Iris pigment epithelial cell (primary cell): Measurements from ENCODE around the gene AZU1.

Source experiments
- DNase-seq: peaks from one replicate; pipeline ENCODE4 v3.0.0-alpha.2; 2011; ENCODE audit warnings: low read depth

The AZU1 gene

DNA sequence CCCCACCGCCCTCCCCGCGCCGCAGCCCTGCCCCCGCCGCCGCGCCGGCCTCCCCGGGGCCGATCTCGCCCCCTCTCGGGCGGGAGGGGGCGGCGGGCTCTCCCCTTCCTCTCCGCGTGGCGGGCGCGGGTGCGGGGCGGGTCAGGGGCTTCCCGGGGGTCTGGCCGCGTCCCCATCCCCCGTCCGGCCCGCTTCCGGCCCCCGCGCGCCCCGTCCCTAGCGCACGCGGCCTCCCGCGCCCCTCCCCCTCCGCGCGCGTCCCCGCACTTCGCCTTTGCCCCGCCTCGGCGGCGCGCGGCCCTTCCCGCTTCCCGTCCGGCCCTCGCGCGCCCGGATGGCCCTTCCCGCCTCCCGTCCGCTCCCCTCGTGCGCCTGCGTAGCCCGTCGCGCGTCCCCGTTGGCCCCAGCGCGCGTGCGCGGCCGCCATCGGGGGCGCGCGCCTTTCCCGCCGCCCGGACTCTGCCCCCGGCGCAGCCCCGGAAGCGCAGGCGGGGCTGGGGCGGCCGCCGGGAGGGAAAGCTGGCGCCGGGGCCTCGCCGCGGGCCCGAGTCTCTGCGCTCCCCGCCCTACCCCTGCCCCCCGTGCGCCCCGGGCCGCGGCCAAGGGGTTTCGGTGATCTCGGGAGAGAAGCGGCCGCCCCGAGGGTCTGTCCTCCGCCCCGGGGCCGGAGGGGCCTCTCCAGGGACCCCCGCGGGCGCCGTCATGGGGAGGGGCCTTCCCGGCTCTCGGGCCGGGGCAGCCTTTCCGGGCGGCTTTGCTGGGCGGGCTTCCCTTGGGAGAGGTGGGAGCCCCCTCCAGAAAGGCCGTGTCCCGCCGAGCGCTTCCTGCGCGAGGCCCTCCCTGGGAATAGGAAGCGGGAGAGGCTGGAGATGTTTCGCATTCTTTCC is 29.9 kb upstream of the AZU1 start:
- peak; percentile 90 for DNase-seq

DNA sequence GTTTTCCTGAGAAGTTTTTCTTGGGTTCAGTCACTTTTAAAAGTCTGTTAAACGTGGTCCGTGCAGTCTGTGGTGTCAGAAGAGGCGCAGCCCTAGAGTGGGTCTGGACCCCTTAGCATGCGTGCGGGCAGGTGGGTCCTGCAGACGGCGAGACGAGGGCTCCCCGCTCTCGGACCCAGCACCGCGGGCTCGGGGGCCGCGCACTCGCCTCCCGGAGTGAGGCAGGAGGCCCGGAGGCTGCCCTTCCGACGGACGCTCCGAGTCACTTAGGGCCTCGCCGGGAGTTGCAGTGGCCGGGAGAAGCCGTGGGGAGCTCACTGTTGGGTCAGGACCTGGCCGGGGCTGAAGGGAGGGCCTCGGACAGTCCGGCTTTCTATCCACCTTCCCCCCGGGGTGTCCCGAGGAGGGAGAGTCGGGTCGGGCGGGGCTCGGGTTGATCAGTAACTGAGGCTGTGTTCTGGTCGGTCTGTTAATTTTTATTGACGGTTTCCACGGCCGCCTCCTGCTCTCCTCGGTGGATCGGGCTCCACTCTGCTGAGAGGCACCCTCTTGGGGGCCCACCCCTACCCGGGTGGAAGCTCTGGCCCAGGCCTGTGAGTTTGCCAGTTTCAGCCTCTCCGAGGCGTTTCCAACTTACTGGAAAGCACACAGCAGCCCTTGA is 29.1 kb upstream of the AZU1 start:
- peak; percentile 29 for DNase-seq

DNA sequence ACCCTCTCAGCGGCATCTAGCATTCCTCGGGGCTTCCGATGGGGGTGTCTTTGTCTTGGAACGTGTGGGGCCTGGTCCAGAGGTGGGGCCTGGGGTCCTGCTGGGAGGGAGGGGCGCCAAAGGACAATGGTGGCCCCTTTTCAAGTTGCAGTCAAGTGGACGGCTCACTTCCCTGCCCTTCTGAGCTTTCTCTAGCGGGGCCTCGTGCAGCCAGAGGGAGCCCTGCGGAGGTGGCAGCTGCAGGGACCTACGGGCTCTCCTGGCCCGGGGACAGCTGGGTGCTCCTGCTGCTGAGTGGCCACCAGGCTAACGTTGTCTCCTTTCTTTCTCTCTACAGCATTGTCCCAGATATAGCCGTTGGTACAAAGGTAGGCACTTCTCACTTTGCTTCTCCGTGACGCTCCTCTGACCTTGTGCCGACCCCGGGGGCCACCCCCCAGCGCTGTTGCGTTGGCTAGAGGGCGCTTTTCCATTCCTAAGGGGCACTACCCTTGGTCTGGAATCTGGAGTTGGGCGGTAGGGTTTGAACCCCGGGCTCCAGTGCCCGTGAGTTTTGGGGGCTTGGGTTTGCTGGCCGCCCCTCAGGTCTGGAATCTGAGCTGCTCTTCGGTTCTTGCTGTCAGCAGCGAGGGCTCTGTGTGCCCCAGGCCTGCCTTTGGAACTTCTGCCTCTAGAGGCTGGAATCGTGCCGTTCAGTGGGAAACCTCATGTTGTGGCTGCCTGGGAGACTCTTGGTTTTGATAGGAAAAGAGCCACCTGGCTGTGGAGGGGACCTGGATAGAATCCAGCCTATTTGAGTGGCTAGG is 28.4 kb upstream of the AZU1 start:
- peak; percentile 53 for DNase-seq

DNA sequence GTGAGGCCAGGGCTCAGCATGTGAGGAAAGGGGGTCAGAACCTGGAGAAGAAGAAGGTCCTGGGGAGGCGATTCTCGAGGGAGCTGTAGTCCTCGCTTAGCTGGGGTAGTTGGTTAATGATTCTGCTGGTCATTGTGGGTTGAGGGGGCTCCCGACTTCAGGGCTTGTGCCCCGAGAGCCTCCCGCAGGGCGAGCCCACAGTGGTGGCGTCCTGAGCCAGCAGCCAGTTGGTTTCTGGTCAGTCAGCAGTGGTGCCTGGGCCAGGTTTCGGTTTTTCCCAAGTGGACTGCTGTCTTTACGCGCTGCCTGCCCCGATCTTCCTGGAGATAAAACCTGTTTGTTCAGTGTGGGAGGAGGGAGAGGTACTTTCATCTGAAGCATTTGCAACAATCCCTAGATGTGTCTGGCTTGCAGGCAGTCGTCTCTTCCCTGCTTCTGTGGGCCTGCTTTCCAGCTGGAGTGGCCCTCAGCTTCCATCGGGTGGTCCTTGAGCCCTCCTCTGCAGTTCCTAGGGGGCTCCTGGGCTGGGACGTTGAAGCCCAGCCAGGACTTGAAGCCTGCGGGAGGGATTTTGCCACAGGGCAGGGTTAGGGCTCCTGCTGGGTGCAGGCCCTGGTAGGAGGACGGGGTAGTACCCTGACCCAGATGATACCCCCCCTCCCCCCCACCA is 27.1 kb upstream of the AZU1 start:
- DNase-seq, result peak; percentile 67

DNA sequence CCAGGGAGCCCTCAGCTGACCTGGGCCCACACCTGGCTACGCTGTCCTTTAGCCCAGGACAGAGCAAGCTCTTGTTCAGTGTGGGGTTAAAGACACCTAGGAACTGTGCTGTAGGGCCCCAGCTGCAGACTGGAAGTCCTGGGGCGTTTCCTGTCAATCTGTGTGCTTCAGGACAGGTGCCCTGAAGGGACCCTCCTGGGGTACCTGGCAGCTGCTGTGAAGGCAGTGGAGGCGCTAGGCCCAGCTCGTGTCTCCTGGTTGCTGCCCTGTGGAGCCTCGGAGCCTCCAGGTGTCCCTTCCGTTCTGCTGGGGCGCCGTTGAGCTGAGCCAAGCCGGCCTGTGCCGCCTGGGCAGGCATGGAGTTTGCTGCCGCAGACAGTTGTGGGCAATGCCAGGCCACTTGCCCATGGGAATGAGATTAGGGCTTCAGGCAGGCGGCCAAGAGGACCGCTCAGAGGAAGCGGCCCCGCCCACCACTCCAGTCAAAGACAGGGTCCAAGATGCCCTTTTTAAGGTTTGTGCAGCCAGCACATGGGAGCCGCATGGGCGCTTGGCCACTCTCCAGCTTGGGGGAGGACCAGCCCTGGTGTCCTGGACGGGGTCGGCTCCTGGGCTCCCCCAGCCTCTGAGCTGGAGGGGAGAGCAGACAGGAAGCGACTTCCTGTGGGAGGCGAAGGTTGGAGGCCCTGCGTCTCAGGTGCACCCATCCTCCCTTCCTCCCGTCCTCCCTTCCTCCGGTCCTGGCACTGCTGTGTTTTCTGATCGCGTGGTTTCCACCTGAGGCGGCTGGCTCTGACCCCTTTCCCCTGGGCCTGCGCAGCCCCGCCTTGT is 26.4 kb upstream of the AZU1 start:
- no peak for DNase-seq

GRCh38 chr19:801861-802497 is 25.7 kb upstream of the AZU1 start:
- DNase-seq, result peak; percentile 77

- DNase-seq, result peak; percentile 74
Measured at GRCh38 chr19:802498-803098, 25.0 kb upstream of the AZU1 start.

DNA sequence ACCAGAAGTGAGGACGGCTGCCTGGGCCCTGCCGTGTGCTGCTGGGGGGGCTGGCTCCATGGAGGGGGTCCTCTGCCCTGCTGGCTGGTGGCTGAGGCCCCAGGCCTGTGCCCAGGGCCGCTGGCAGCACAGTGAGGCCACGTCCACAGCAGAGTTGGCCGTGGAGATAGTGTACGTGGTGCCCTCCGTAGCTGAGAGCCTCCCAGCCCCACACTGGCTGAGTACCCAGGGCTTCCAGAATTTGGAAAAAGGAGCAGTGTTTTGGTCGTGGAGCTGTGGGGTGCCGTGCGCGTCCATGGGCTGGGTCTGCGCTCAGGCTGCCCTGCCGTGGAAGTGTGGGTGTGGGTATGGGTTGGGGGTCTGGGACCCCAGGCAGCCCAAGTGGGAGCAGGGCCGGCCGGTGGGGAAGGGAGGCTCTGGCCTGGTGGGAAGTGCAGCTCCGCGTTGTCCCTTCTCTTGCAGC is 24.5 kb upstream of the AZU1 start:
- DNase-seq, result no peak

GRCh38 chr19:803686-804418 is 23.8 kb upstream of the AZU1 start:
- no peak for DNase-seq

GRCh38 chr19:804419-805165 is 23.0 kb upstream of the AZU1 start:
- DNase-seq, result no peak

DNA sequence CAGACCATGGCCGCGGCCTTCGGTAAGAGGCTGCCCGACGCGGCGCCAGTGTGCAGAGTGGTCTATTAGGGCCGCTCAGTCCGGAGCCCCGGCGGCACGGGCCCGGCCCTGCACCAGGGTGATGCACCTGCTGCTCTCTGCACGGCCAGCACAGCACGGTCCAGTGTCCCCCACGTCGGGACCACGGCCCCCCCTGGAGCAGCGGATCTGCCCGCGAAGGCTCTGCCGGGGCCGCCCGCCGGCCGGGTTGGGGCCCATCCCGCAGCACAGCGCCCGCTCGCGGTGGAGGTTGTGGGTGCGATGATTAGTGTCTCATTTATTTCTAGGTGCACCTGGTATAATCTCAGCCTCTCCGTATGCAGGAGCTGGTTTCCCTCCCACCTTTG is 22.5 kb upstream of the AZU1 start:
- no peak for DNase-seq

GRCh38 chr19:805600-806550 is 21.8 kb upstream of the AZU1 start:
- DNase-seq, result no peak

DNA sequence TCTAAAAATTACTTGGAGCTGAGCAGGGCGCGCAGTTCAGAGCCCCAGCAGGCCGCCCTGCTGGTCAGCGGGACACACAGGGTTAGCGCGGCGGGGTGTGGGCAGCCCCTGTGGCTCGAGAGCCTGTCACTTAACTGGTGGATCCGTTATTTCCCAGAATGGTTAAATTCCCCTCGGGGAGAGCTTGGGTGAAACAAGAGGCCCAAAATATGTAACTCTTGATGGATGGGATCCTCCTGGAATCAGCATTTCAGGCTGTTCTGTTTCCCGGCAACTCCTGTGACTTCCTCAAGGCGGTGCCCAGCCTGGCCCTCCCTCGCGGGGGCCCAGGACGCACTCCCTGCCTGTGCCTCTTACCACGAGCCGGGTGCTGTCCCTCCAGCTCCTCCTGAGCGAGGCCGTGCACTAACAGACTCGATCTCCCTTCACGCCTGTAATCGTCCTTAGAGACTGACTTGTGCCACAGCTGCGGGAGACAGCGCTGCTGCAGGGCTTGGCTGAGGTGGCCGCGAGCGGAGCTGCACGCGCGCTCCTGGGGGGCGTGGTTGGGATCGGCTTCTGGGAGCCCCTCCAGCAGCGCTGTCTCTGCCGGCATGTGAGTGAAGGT is 20.7 kb upstream of the AZU1 start:
- DNase-seq, result no peak

DNA sequence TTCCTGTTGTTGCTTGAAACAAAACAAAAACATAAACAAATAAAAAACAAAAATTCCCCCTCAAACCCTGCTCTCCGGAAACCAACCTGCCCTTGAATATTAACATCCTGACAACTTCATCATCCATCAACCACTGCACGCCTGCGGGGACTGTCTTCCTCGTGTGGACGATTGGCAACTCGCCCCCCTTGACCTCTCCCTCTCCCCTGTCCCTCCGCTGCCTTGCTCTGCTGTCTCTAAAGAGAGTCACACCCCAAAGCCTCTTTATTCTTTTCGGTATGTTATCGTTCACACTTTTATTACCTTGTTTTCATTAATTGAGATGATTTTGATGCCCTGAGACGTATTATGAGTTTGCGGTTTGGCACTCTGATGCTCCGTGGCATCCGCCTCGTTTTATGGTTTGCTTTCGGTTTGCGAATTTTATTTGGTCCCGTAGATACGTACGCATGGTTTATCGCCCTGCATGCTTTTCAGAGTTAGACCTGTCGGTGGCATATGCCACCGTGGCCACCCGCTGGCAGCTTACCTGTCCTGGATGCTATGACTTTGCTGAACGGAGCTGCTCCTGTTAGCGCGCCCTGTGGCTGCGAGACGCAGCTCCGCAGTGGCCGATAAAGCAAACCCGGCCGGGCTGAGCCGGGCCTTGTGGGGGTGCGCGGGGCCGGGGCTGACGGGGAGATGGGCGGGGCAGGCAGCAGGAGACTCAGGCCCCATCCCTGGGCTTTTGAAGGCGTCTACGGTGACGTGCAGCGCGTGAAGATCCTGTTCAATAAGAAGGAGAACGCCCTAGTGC is 19.8 kb upstream of the AZU1 start:
- DNase-seq, result no peak

- no peak for DNase-seq
Measured at GRCh38 chr19:808423-808775, 19.2 kb upstream of the AZU1 start.

DNA sequence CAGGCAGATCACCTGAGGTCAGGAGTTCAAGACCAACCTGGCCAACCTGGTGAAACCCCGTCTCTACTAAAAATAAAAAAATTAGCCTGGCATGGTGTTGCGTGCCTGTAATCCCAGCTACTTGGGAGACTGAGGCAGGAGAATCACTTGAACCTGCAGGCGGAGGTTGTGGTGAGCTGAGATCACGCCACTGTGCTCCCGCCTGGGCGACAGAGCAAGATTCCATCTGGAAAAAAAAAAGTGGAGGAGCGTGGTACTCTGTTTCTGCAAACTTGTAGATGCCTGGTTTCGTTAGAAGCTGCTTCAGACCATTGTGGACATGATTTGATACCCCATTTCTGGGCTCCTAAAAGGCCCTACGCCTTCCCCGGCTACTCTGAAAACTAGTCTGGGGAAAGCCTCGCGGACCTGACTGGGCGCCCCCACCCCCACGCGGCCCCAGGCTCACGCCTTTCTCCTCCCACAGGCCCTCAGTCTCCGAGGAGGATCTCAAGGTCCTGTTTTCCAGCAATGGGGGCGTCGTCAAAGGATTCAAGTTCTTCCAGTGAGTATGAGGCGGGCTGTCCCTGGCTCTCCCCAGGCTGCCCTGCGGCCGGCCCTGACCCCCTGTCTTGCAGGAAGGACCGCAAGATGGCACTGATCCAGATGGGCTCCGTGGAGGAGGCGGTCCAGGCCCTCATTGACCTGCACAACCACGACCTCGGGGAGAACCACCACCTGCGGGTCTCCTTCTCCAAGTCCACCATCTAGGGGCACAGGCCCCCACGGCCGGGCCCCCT is 17.4 kb upstream of the AZU1 start:
- no peak for DNase-seq
